ENCODE measurements around the gene PLCZ1.
"Not testable (repeated sequence)": the region's sequence is repeated elsewhere in the genome, so short reads cannot be mapped to it uniquely, and the experiment has no call there.

The PLCZ1 gene

DNA sequence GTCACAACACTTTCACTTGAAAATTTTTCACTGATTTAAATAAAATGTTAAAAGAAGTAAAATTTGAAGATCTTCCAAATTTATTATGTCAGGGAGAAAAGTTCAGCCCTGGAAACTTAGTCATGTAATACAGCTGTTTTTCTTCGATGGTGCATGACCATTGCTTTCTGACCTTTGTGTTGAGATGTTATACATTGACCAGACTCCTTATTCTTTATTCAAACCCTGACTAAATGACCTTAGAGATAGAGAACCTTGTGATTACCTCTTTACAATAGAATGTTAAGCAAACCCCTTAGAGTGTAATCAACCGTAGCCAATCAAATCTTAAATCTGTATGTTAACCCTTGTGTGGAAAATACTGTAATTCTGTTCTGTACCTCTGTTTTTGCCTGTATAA is 34.5 kb downstream of the PLCZ1 start:
- DNase-seq: no peak

- no peak for DNase-seq
Observed at GRCh38 chr12:18700271-18700670, 37.5 kb downstream of the PLCZ1 start.

DNA sequence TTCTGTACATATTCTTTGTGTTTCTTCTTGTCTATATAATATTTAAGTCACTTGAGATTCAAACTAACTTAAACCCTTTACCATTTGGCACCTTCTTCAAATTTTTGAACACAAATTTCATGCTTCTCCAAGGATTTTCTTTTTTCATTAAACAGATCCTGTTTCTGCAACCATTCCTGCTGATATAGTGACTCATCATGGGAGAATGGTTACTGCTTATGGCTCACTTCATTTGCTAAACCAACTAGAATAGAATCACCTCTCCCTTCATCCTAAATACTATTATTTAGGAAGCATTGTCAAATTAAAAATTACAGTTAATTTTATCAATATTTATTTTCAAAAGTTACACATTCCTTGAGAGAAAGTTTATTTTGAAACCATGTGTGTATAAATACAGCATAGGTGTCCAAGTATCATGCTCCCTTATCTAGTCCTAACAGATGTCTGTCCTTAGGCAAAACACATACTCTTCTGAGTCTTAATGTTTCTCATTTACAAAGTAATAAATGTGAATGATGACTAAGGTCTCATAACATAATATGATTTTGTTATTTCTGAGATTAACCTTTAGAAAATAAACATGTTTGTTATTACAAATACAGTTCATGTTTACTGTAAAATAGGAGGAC is 40.7 kb downstream of the PLCZ1 start:
- no peak for DNase-seq

GRCh38 chr12:18693986-18694385 is 43.8 kb downstream of the PLCZ1 start:
- DNase-seq: not testable (repeated sequence)

GRCh38 chr12:18690653-18691052 is 47.2 kb downstream of the PLCZ1 start:
- no peak for DNase-seq

DNA sequence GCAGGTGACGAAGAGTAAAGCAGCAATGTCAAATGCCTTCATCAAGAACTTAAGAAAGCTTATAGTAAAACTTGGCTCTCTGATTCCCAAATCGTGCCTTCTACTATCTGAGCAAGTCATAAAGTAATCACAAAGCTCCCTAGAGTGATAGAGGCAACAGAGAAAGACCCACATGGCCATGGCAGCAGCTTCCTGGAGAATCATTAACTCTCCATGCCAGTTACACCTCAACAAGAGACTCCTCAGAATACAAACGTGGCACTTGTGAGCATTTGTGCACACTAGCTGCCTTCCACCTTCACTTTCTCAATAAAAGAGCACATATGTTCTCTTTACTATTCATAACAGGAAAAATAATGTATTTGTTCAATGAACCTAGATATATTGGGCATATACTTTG is 48.0 kb downstream of the PLCZ1 start:
- no peak for DNase-seq

GRCh38 chr12:18684430-18684829 is 53.4 kb downstream of the PLCZ1 start:
- DNase-seq: no peak

- no peak for DNase-seq
Observed at GRCh38 chr12:18683327-18684013, 54.3 kb downstream of the PLCZ1 start.

DNA sequence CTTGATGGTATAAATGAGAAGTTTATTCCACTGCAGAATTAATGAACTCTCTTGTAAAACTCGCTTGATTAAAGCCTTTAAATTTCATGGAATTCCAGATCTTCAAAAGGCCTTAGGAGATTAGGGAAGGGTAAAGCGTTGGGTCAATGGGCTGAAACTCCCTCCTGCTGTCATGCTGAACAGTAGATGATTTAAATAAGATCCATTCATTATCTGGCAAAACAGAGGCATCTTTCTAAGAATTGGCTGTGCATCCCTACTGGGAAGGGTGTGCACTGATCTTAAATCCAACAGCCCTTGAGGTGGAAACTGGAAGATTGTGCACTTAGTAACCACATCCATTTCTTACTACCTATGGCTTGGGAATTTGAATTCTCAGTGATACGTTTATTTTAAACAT is 56.0 kb downstream of the PLCZ1 start:
- no peak for DNase-seq

GRCh38 chr12:18676996-18677588 is 60.7 kb downstream of the PLCZ1 start:
- DNase-seq: no peak

GRCh38 chr12:18676141-18676540 is 61.7 kb downstream of the PLCZ1 start:
- no peak for DNase-seq

DNA sequence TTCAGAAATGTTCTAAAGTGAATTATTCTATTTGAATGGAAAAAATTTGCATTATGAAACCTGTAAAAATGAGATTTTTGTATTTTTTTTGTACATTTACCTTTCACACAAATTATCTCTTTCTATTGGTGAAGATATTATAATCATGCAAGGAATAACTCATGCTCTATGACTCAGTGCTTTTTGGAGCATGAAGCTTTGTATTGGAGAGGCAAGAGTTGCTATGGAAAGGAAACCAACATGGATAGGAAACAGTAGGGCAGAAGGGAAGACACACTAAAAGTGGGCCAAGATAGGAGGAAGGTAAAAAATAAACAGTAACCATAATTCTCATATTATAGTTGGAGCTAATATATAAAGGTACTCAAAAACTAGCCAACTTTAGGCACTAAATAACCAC is 79.0 kb downstream of the PLCZ1 start:
- DNase-seq: no peak

DNA sequence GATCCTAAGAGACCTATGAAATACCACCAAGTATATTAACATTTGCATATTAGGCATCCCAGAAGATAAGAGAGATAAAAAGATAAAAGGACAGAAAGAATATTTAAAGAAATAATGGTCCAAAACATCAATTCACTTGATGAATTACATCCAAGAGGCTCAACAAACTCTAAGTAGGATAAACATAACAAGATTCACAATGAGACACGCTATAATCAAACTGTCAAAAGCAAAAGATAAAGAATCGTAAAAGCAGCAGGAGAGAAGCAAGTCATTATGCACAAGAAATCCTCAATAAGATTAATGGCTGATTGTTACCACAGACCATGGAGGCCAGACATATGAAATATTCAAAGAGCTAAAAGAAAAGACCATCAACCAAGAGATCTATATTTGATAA is 79.6 kb downstream of the PLCZ1 start:
- no peak for DNase-seq

DNA sequence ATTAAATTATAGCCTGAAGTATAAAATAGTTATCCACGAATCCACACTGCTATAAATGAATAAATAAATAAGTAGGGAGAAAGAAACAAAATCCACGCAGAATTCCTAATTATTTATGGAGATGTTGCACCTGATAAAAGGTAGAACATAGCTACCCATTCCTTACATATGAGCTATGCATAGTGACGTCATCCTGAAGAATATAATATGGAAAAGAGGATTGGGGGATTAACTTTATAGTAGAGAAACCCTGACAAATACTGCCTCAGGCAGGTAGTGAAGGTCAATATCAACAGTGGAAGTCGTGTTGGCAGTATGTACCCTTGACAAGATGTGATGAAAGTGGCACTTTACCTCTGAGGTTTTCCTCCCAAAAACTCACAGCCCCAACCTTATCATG is 82.5 kb downstream of the PLCZ1 start:
- no peak for DNase-seq

GRCh38 chr12:18653465-18653864 is 84.3 kb downstream of the PLCZ1 start:
- no peak for DNase-seq

- DNase-seq: no peak
Observed at GRCh38 chr12:18652596-18652995, 85.2 kb downstream of the PLCZ1 start.

DNA sequence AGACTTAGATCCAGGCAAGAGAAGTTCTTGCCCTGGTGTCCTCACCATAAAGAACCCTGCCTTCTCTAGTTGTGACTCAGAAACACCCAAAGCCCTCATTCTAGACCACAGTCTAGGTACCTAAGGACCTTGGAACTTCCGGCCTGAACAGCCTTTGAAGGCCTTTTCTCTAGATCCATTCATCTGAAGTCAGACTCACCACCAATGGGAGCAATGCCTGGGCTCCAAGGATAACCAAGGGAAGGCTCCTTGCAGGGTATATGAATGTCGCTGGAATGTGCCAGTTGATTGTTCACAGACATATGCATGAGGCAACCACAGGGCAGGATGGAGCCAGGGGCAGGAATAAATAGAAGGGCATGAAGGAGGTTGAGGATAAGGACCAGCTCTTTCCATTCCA is 86.3 kb downstream of the PLCZ1 start:
- no peak for DNase-seq

- no peak for DNase-seq
Observed at GRCh38 chr12:18646286-18646890, 91.4 kb downstream of the PLCZ1 start.

DNA sequence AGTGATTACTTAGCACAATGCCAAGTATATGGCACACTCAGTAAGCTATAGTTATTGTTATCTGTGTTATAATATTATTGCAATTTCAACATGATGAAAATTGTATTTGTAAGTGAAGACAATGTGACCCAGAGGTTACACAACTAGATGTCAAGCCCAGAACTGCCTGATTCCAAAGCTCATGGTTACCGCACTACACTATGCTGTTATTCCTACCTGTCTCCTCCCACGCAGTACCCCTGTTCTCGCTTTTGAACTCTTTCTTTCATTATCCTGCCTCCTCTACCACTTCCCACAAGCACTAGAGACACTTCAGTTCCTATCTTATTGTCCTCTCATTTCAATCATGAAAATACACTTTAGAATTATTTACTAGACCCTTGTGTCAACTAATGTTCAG is 93.2 kb downstream of the PLCZ1 start:
- no peak for DNase-seq

GRCh38 chr12:18643681-18644080 is 94.1 kb downstream of the PLCZ1 start:
- no peak for DNase-seq

GRCh38 chr12:18640321-18640955 is 97.4 kb downstream of the PLCZ1 start:
- DNase-seq: no peak

GRCh38 chr12:18634382-18634781 is 103.4 kb downstream of the PLCZ1 start:
- DNase-seq: no peak

Data from NCI-H510A (cell line).